GM12891 (cell line): ENCODE measurements around the gene NKRF.
A peak's percentile ranks its signal among the peaks of the same experiment; 100 is the strongest.

ENCODE experiments used
- POLR2A ChIP-seq: IDR thresholded peaks from 2 replicates; pipeline ENCODE4 v1.6.1; 2011; ENCODE audit warnings: low read depth, low read length, control low read depth
- POLR2AphosphoS5 ChIP-seq: IDR thresholded peaks from 2 replicates; pipeline ENCODE4 v1.6.1; 2011; ENCODE audit warnings: low read depth, low read length, control low read depth
- TAF1 ChIP-seq: IDR thresholded peaks from 2 replicates; pipeline ENCODE4 v1.6.1; 2011; ENCODE audit warnings: low read depth, low read length, control low read depth

- 0 out of 2 replicates have a peak, but pooled peaks have one; percentile 25 for TF ChIP-seq POLR2A
- no peak for TF ChIP-seq TAF1
- peak; percentile 53; the same call in 1 of the 2 replicates for TF ChIP-seq POLR2AphosphoS5
These were observed 11.4 kb upstream of the NKRF start for GRCh38 chrX:119617517-119618164.
